ENCODE results near the gene LRRTM2. TPM values are rescaled to one million over a fixed set of nuclear protein-coding genes. Genes with fewer than 3 reads are reported as not detected.

LRRTM2 gene
- total RNA-seq, 4 donors from 2014 or later = under 0.01 to 0.87 (median 0.31) TPM

DNA sequence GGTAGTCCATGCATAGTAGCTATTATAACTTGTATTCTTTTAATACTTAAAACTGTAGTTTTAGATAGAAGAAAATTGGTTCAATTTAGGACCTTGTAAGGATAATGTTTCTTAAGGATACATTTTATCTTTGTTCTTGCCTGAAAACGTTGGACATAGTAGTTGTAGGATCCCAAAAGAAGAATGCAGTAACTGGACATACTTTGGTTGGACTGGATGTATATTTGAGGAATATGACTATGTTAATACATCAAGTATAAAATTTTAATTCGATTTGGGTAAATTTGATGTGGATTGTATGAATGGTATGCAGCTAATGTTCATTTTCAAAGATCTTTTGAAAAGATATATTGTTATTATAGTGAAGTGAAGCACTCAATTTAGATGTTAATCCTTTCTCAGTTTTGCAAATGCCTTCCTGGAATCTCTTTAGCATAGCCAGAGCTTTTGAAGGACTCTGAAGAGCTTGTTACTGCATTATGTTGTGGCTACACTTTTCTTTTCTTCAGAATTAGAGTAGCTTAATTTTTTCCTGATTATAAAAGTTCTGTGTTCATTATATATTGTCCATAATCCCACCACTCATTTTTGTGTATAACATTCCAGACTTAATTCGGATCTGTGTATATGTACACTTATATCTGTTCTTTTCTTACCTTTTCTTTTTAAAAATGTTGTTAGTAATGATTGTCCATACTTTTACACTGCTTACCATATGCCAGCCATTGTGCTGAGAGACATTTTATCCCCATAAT is 41.2 kb downstream of the LRRTM2 start:
- TF ChIP-seq EP300 (IDR thresholded peaks at IDR 0.05) (no peak), POLR2AphosphoS5 (IDR thresholded peaks at IDR 0.05) (no peak)
- WGBS, 2 donors (ENCODE audit: low coverage in 1 of 2) = 20 to 39% methylated on average over 3 of the region's 3 CpGs
- no peak overlapping the region for H3K27ac ChIP-seq
- no peak for ATAC-seq
- no peaks in the 10 kb centered on the region for H3K9me3 ChIP-seq
- H3K4me1 ChIP-seq = peaks cover 2 to 55% (median 10%) of the 10 kb centered on the region in 3 donors
- no peak overlapping the region for H3K4me3 ChIP-seq
- no peaks in the 10 kb centered on the region for H3K27me3 ChIP-seq
- H3K36me3 ChIP-seq = peaks cover 0 to 12% of the 10 kb centered on the region in 2 donors

- Histone ChIP-seq H3K4me3 (no peak overlapping the region), H3K4me1 (peaks cover 2 to 55% (median 10%) of the 10 kb centered on the region in 3 donors), H3K27ac (no peak overlapping the region), H3K9me3 (no peaks in the 10 kb centered on the region), H3K36me3 (peaks cover 0 to 21% of the 10 kb centered on the region in 2 donors), H3K27me3 (no peaks in the 10 kb centered on the region)
- no peak for TF ChIP-seq POLR2AphosphoS5 (IDR thresholded peaks at IDR 0.05)
- TF ChIP-seq POLR2A (IDR thresholded peaks at IDR 0.05) = no peak
- TF ChIP-seq EP300 (IDR thresholded peaks at IDR 0.05) = no peak
- TF ChIP-seq CTCF (IDR thresholded peaks at IDR 0.05) = no peak
- ATAC-seq = no peak
- WGBS, 2 donors (ENCODE audit: low coverage in 1 of 2) = 74 to 100% methylated on average over 2 of the region's 2 CpGs
Measured at GRCh38 chr5:138833080-138833479, 42.1 kb downstream of the LRRTM2 start.

- TF ChIP-seq CTCF (IDR thresholded peaks at IDR 0.05) (no peak), POLR2AphosphoS5 (IDR thresholded peaks at IDR 0.05) (no peak), EP300 (IDR thresholded peaks at IDR 0.05) (no peak), POLR2A (IDR thresholded peaks at IDR 0.05) (no peak)
- no peak overlapping the region for H3K27ac ChIP-seq
- H3K36me3 ChIP-seq = peaks cover 0 to 29% of the 10 kb centered on the region in 2 donors
- WGBS, 2 donors (ENCODE audit: low coverage in 1 of 2) = 45 to 48% methylated on average over 2 of the region's 2 CpGs
- no peak for ATAC-seq
- no peak overlapping the region for H3K4me3 ChIP-seq
- H3K27me3 ChIP-seq = no peaks in the 10 kb centered on the region
- no peaks in the 10 kb centered on the region for H3K9me3 ChIP-seq
- peaks cover 2 to 51% (median 10%) of the 10 kb centered on the region in 3 donors for H3K4me1 ChIP-seq
Measured at GRCh38 chr5:138832218-138832617, 42.9 kb downstream of the LRRTM2 start.

DNA sequence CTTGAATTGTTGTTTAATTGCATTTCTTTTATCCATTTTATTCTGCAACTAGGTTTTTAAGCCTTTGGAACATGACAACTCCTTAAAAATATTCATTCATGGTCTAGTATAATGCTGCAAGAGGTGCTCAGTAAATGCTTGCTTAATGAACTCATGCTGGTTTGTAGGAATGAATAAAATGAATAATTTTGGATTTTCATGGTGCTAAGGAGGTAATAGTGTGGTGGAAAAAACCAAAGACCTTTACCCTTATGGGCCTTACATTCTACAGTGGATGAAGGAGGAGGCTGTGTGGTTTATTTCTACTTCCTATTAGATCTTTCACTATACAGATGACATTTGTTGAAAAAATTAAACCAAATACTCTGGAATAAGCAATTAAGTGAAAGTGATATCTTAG is 43.4 kb downstream of the LRRTM2 start:
- Histone ChIP-seq H3K4me1 (peaks cover 2 to 51% (median 10%) of the 10 kb centered on the region in 3 donors), H3K27me3 (no peaks in the 10 kb centered on the region), H3K4me3 (no peak overlapping the region), H3K9me3 (no peaks in the 10 kb centered on the region), H3K27ac (no peak overlapping the region), H3K36me3 (peaks cover 0 to 34% of the 10 kb centered on the region in 2 donors)
- no peak for ATAC-seq
- TF ChIP-seq EP300 (IDR thresholded peaks at IDR 0.05) (no peak), POLR2AphosphoS5 (IDR thresholded peaks at IDR 0.05) (no peak), CTCF (IDR thresholded peaks at IDR 0.05) (no peak)

- no peak for TF ChIP-seq EP300 (IDR thresholded peaks at IDR 0.05)
- TF ChIP-seq POLR2AphosphoS5 (IDR thresholded peaks at IDR 0.05) = no peak
- no peak for TF ChIP-seq POLR2A (IDR thresholded peaks at IDR 0.05)
- TF ChIP-seq CTCF (IDR thresholded peaks at IDR 0.05) = no peak
- no peak for ATAC-seq
Measured at GRCh38 chr5:138829341-138829740, 45.8 kb downstream of the LRRTM2 start.

More at GRCh38 chr5:138829341-138829740, 45.8 kb downstream of the LRRTM2 start:
- peaks cover 0 to 48% of the 10 kb centered on the region in 2 donors for H3K36me3 ChIP-seq
- no peaks in the 10 kb centered on the region for H3K9me3 ChIP-seq
- H3K27me3 ChIP-seq = no peaks in the 10 kb centered on the region
- WGBS, 2 donors (ENCODE audit: low coverage in 1 of 2) = 100% methylated on average over 2 to 3 of the region's 3 CpGs
- H3K27ac ChIP-seq = no peak overlapping the region
- peaks cover 2 to 42% (median 8%) of the 10 kb centered on the region in 3 donors for H3K4me1 ChIP-seq
- no peak overlapping the region for H3K4me3 ChIP-seq

All from gastroesophageal sphincter (tissue), 4 donors.